Stomach (tissue), 4 donors: ENCODE measurements around the gene TMTC1.

ENCODE experiments used
- EP300 ChIP-seq: sonication (generic); formaldehyde crosslinking; IDR thresholded peaks from one replicate; pipeline ENCODE4 v1.6.1; 2017; ENCODE audit warnings: antibody characterized with exemption
- POLR2AphosphoS5 ChIP-seq, 3 donors: sonication (generic); formaldehyde crosslinking; IDR thresholded peaks; one replicate each; pipeline ENCODE4 v1.6.1; 2016; ENCODE audit warnings: antibody characterized with exemption in 3 of 3
- TF ChIP-seq, protein P1 (sequence below), 7 experiments: fragments of 450-650 bp in 4 of 7; fragments of 200-600 bp in 3 of 7; sonication (generic) in 3 of 7; IDR thresholded peaks; one replicate each; pipeline ENCODE4 v1.5.1; 2016 to 2019; ENCODE audit warnings: antibody characterized with exemption in 7 of 7, control low read depth in 2 of 7, mild to moderate bottlenecking in 1 of 7

DNA sequence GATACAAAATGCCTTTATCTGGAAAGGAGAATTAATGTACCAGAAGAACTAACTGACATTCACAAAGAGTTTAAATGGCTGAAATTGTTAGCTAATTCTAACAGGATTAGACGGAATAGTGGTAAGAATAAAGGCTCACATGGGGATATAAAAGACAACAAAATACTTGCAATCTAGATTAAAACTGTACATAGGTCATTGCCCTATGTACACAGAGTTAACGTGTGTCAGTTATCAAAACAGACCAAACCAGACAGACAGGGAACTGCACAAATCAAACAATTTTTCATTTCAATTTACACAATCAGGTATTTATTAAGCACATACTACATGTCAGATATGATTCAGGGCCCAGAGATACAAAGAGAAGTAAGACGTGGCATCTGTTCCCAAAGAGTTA lies 12.6 kb downstream of the TMTC1 start:
- TF ChIP-seq POLR2AphosphoS5 (IDR thresholded peaks at IDR 0.05) (no peak), EP300 (no peak)
- TF ChIP-seq, protein P1, sequence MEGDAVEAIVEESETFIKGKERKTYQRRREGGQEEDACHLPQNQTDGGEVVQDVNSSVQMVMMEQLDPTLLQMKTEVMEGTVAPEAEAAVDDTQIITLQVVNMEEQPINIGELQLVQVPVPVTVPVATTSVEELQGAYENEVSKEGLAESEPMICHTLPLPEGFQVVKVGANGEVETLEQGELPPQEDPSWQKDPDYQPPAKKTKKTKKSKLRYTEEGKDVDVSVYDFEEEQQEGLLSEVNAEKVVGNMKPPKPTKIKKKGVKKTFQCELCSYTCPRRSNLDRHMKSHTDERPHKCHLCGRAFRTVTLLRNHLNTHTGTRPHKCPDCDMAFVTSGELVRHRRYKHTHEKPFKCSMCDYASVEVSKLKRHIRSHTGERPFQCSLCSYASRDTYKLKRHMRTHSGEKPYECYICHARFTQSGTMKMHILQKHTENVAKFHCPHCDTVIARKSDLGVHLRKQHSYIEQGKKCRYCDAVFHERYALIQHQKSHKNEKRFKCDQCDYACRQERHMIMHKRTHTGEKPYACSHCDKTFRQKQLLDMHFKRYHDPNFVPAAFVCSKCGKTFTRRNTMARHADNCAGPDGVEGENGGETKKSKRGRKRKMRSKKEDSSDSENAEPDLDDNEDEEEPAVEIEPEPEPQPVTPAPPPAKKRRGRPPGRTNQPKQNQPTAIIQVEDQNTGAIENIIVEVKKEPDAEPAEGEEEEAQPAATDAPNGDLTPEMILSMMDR (IDR thresholded peaks at IDR 0.05): no peak
